HEK293 (cell line): Measurements from ENCODE around the gene TRIM47.

Source experiments
- ELK4 ChIP-seq: IDR thresholded peaks from 2 replicates; pipeline ENCODE4 v1.6.1; 2011; ENCODE audit warnings: mild to moderate bottlenecking, low read depth, low read length, borderline replicate concordance
- GLIS1 ChIP-seq: fragments of 450-650 bp; formaldehyde crosslinking; IDR thresholded peaks from 2 replicates; pipeline ENCODE4 v1.5.1; 2016; ENCODE audit warnings: missing biosample characterization, missing genetic modification characterization
- GLIS2 ChIP-seq: fragments of 450-650 bp; formaldehyde crosslinking; IDR thresholded peaks from 2 replicates; pipeline ENCODE4 v1.5.1; 2016; ENCODE audit warnings: missing biosample characterization, missing genetic modification characterization
- KLF10 ChIP-seq: fragments of 450-650 bp; IDR thresholded peaks from 2 replicates; pipeline ENCODE4 v1.5.1; 2018; ENCODE audit warnings: missing biosample characterization, mild to moderate bottlenecking, missing genetic modification characterization
- MZF1 ChIP-seq: fragments of 450-650 bp; formaldehyde crosslinking; IDR thresholded peaks from 2 replicates; pipeline ENCODE4 v1.5.1; 2017; ENCODE audit warnings: missing biosample characterization, missing genetic modification characterization, borderline replicate concordance
- OSR2 ChIP-seq: fragments of 450-650 bp; formaldehyde crosslinking; IDR thresholded peaks from 2 replicates; pipeline ENCODE4 v1.5.1; 2016; ENCODE audit warnings: missing biosample characterization, missing genetic modification characterization
- PRDM4 ChIP-seq: fragments of 450-650 bp; formaldehyde crosslinking; IDR thresholded peaks from 2 replicates; pipeline ENCODE4 v1.5.1; 2017; ENCODE audit warnings: missing biosample characterization, missing genetic modification characterization
- RBAK ChIP-seq: fragments of 450-650 bp; formaldehyde crosslinking; IDR thresholded peaks from 2 replicates; pipeline ENCODE4 v1.5.1; 2016; ENCODE audit warnings: missing biosample characterization, missing genetic modification characterization
- REST ChIP-seq: fragments of 450-650 bp; formaldehyde crosslinking; IDR thresholded peaks from 2 replicates; pipeline ENCODE4 v1.5.1; 2016; ENCODE audit warnings: missing biosample characterization, missing genetic modification characterization
- SCRT1 ChIP-seq: fragments of 450-650 bp; formaldehyde crosslinking; IDR thresholded peaks from 2 replicates; pipeline ENCODE4 v1.5.1; 2016; ENCODE audit warnings: missing biosample characterization, missing genetic modification characterization, borderline replicate concordance
- SP2 ChIP-seq: fragments of 450-650 bp; formaldehyde crosslinking; IDR thresholded peaks from 2 replicates; pipeline ENCODE4 v1.5.1; 2016; ENCODE audit warnings: missing biosample characterization, missing genetic modification characterization
- WT1 ChIP-seq: fragments of 450-650 bp; formaldehyde crosslinking; IDR thresholded peaks from 2 replicates; pipeline ENCODE4 v1.5.1; 2016; ENCODE audit warnings: missing biosample characterization, missing genetic modification characterization
- ZBTB20 ChIP-seq: fragments of 450-650 bp; formaldehyde crosslinking; IDR thresholded peaks from 2 replicates; pipeline ENCODE4 v1.5.1; 2016; ENCODE audit warnings: missing biosample characterization, missing genetic modification characterization
- ZBTB26 ChIP-seq: fragments of 450-650 bp; formaldehyde crosslinking; optimal IDR thresholded peaks from 2 replicates; pipeline ENCODE3; 2016; ENCODE audit warnings: missing biosample characterization, mild to moderate bottlenecking, missing genetic modification characterization
- ZBTB48 ChIP-seq: fragments of 450-650 bp; formaldehyde crosslinking; IDR thresholded peaks from 2 replicates; pipeline ENCODE4 v1.5.1; 2016; ENCODE audit warnings: missing biosample characterization, missing genetic modification characterization
- ZFP69B ChIP-seq: fragments of 450-650 bp; formaldehyde crosslinking; IDR thresholded peaks from 2 replicates; pipeline ENCODE4 v1.5.1; 2016; ENCODE audit warnings: missing biosample characterization, missing genetic modification characterization
- ZNF138 ChIP-seq: fragments of 450-650 bp; formaldehyde crosslinking; IDR thresholded peaks from 2 replicates; pipeline ENCODE4 v1.5.1; 2016; ENCODE audit warnings: missing biosample characterization, missing genetic modification characterization, borderline replicate concordance
- ZNF174 ChIP-seq: fragments of 450-650 bp; formaldehyde crosslinking; IDR thresholded peaks from 2 replicates; pipeline ENCODE4 v1.5.0; 2017; ENCODE audit warnings: missing biosample characterization, mild to moderate bottlenecking, missing genetic modification characterization
- ZNF18 ChIP-seq: fragments of 450-650 bp; formaldehyde crosslinking; IDR thresholded peaks from 2 replicates; pipeline ENCODE4 v1.5.1; 2016; ENCODE audit warnings: missing biosample characterization, missing genetic modification characterization
- ZNF335 ChIP-seq: fragments of 450-650 bp; formaldehyde crosslinking; conservative IDR thresholded peaks from 2 replicates; pipeline ENCODE4 v1.5.1; 2016; ENCODE audit warnings: missing biosample characterization, missing genetic modification characterization
- ZNF621 ChIP-seq: fragments of 450-650 bp; formaldehyde crosslinking; IDR thresholded peaks from 2 replicates; pipeline ENCODE4 v1.5.1; 2017; ENCODE audit warnings: missing biosample characterization, missing genetic modification characterization
- ZNF701 ChIP-seq: fragments of 450-650 bp; formaldehyde crosslinking; IDR thresholded peaks from 2 replicates; pipeline ENCODE4 v1.5.1; 2016; ENCODE audit warnings: missing biosample characterization, missing genetic modification characterization
- ZNF768 ChIP-seq: fragments of 450-650 bp; formaldehyde crosslinking; IDR thresholded peaks from 2 replicates; pipeline ENCODE4 v1.5.1; 2018; ENCODE audit warnings: missing biosample characterization, mild to moderate bottlenecking, missing genetic modification characterization
- ZNF776 ChIP-seq: fragments of 450-650 bp; formaldehyde crosslinking; IDR thresholded peaks from 2 replicates; pipeline ENCODE4 v1.5.0; 2017; ENCODE audit warnings: missing biosample characterization, missing genetic modification characterization, borderline replicate concordance
- ZNF785 ChIP-seq: fragments of 450-650 bp; formaldehyde crosslinking; IDR thresholded peaks from 2 replicates; pipeline ENCODE4 v1.5.1; 2016; ENCODE audit warnings: missing biosample characterization, missing genetic modification characterization
- ZNF791 ChIP-seq: fragments of 450-650 bp; formaldehyde crosslinking; IDR thresholded peaks from 2 replicates; pipeline ENCODE4 v1.5.1; 2016; ENCODE audit warnings: missing biosample characterization, missing genetic modification characterization
- ZNF837 ChIP-seq: fragments of 450-650 bp; formaldehyde crosslinking; IDR thresholded peaks from 2 replicates; pipeline ENCODE4 v1.5.1; 2016; ENCODE audit warnings: missing biosample characterization, missing genetic modification characterization
- ZSCAN16 ChIP-seq: fragments of 450-650 bp; formaldehyde crosslinking; IDR thresholded peaks from 2 replicates; pipeline ENCODE4 v1.5.1; 2016; ENCODE audit warnings: missing biosample characterization, missing genetic modification characterization
- ZSCAN5A ChIP-seq: fragments of 450-650 bp; formaldehyde crosslinking; IDR thresholded peaks from 2 replicates; pipeline ENCODE4 v1.5.1; 2016; ENCODE audit warnings: missing biosample characterization, missing genetic modification characterization

TRIM47 gene

GRCh38 chr17:75904749-75905521, 26.6 kb upstream of the TRIM47 start, which contains the start of gene MRPL38 (continued):
- peak; percentile 24; the same call in 1 of the 2 replicates for TF ChIP-seq REST (tag by site-specific recombination)
- TF ChIP-seq ZNF785 = peak; percentile 71; the same call in 1 of the 2 replicates
- TF ChIP-seq ZNF837 (tag by site-specific recombination) = no peak
- no peak for TF ChIP-seq ZNF791 (tag by site-specific recombination)
- no peak for TF ChIP-seq ZNF701 (tag by site-specific recombination)
- peak; percentile 92 for TF ChIP-seq ZBTB26 (tag by site-specific recombination)
- TF ChIP-seq ZBTB48 = peak; percentile 89
- TF ChIP-seq ZSCAN16 = no peak; the same call in 1 of the 2 replicates
- no peak for TF ChIP-seq ZNF174 (tag by site-specific recombination)
- 0 out of 2 replicates have a peak, but pooled peaks have one; percentile 15 for TF ChIP-seq OSR2 (tag by site-specific recombination)
- TF ChIP-seq ZFP69B (tag by site-specific recombination) = peak; percentile 78
- no peak; the same call in 1 of the 2 replicates for TF ChIP-seq ZNF768
- no peak for TF ChIP-seq ZNF776
- TF ChIP-seq ZNF621 (tag by site-specific recombination) = no peak
- peak; percentile 89 for TF ChIP-seq SP2
- TF ChIP-seq WT1 (tag by site-specific recombination) = peak; percentile 77
- TF ChIP-seq MZF1 (tag by site-specific recombination) = peak; percentile 33; the same call in 1 of the 2 replicates
- TF ChIP-seq ZBTB20 (tag by site-specific recombination) = peak; percentile 88
- no peak for TF ChIP-seq ZNF138
- TF ChIP-seq ZNF18 (tag by site-specific recombination) = 0 out of 2 replicates have a peak, but pooled peaks have one; percentile 46
- TF ChIP-seq ZNF335 (tag by site-specific recombination) = peak; percentile 91
- TF ChIP-seq KLF10 = peak; percentile 75
- no peak for TF ChIP-seq SCRT1
- TF ChIP-seq ZSCAN5A = peak; percentile 83; the same call in 1 of the 2 replicates
- no peak; the same call in 1 of the 2 replicates for TF ChIP-seq ELK4
- TF ChIP-seq GLIS2 (tag by site-specific recombination) = peak; percentile 73
- TF ChIP-seq RBAK = no peak; the same call in 1 of the 2 replicates
- peak; percentile 77 for TF ChIP-seq GLIS1 (tag by site-specific recombination)
- no peak for TF ChIP-seq PRDM4 (tag by site-specific recombination)
